ENCODE data around the gene TBC1D17. TPM values are rescaled to one million over a fixed set of nuclear protein-coding genes. Genes with fewer than 3 reads are reported as not detected.

The TBC1D17 gene
- total RNA-seq, 1 donor from 2014 or later = 29.1 TPM

DNA sequence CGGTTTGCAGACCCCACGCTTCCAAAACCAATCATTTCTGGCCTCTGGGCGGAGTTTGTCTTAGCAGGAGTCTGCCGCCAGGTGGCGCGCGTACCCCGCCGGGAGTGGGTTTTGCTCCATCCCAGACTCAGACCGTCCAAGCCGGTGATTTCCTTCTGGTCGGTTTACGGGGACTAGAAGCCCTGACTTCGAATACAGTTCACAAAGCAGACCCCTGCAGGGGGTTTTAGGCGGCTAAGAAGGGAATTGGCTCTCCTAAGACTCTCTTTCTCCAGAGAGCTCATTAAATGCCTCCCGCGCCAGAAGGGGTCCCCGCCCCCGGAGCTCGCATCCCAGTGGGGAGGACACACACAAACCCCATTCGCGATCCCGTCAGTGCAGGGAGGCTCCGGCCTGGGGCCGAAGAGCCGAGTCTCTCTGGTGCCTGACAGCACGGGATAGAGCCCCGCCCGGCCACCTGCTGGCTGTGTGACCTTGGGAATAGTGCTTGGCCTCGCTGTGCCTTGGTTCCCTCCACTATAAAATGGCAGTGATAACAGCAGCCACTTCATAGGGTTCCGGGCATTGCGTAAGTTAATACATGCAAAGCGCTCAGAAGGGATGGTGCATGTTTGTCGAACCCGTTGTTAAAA is 60.4 kb downstream of the TBC1D17 start:
- no peaks in the 10 kb centered on the region for H3K4me1 Mint-ChIP-seq (ENCODE audit: low read depth, unreplicated experiment)
- H3K4me3 Mint-ChIP-seq (ENCODE audit: unreplicated experiment) = peak overlapping the region; percentile 45
- no peak overlapping the region for H3K27ac ChIP-seq (ENCODE audit: low read depth, low read length)
- peaks cover 4% of the 10 kb centered on the region for H3K4me1 ChIP-seq (ENCODE audit: insufficient read depth, low read length)
- no peaks in the 10 kb centered on the region for H4K20me1 ChIP-seq (ENCODE audit: insufficient read depth, low read length)
- H3K27ac Mint-ChIP-seq (ENCODE audit: unreplicated experiment) = no peak overlapping the region
- H3K9me3 ChIP-seq (ENCODE audit: insufficient read depth, low read depth, low read length) = no peaks in the 10 kb centered on the region
- FAIRE-seq (no peak), DNase-seq (ENCODE audit: low read depth) (peak; percentile 17)
- no peak for TF ChIP-seq EZH2 (IDR thresholded peaks at IDR 0.05; ENCODE audit: insufficient read depth, low read length)
- TF ChIP-seq, protein P1, sequence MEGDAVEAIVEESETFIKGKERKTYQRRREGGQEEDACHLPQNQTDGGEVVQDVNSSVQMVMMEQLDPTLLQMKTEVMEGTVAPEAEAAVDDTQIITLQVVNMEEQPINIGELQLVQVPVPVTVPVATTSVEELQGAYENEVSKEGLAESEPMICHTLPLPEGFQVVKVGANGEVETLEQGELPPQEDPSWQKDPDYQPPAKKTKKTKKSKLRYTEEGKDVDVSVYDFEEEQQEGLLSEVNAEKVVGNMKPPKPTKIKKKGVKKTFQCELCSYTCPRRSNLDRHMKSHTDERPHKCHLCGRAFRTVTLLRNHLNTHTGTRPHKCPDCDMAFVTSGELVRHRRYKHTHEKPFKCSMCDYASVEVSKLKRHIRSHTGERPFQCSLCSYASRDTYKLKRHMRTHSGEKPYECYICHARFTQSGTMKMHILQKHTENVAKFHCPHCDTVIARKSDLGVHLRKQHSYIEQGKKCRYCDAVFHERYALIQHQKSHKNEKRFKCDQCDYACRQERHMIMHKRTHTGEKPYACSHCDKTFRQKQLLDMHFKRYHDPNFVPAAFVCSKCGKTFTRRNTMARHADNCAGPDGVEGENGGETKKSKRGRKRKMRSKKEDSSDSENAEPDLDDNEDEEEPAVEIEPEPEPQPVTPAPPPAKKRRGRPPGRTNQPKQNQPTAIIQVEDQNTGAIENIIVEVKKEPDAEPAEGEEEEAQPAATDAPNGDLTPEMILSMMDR (IDR thresholded peaks at IDR 0.05; ENCODE audit: insufficient read depth, low read depth, low read length) = peak; percentile 94
- H3K79me2 ChIP-seq (ENCODE audit: insufficient read depth, low read length) = no peaks in the 10 kb centered on the region
- H2AFZ ChIP-seq (ENCODE audit: low read depth, low read length) = peak overlapping the region; percentile 29
- H3K9ac ChIP-seq (ENCODE audit: low read length) = no peak overlapping the region
- peaks cover 9% of the 10 kb centered on the region for H3K36me3 Mint-ChIP-seq (ENCODE audit: low read depth, unreplicated experiment)
- H3K4me2 ChIP-seq (ENCODE audit: low read length) = peak overlapping the region; percentile 81
- peaks cover 6% of the 10 kb centered on the region for H3K27me3 Mint-ChIP-seq (ENCODE audit: low read depth, unreplicated experiment)
- no peaks in the 10 kb centered on the region for H3K27me3 ChIP-seq (ENCODE audit: insufficient read depth, low read length)
- peak overlapping the region; percentile 29 for H3K4me3 ChIP-seq (ENCODE audit: insufficient read depth, low read depth, low read length)
- peaks cover 2% of the 10 kb centered on the region for H3K9me3 Mint-ChIP-seq (ENCODE audit: unreplicated experiment)
- no peaks in the 10 kb centered on the region for H3K36me3 ChIP-seq (ENCODE audit: insufficient read depth, low read length)

Small RNAs within 50 kb of the gene (microRNA-seq; reads per million reads assigned to microRNA genes)
- gene MIR4749 (12.0 reads per million, percentile 39 among the genes with 10 or more reads in this experiment), gene MIR4750 (6.3 reads per million, percentile 26 among the genes with 10 or more reads in this experiment), gene MIR6800 (8.2 reads per million, percentile 31 among the genes with 10 or more reads in this experiment)

Other genes with a start within 250 kb of the TBC1D17 start
- 94.7 and 104 TPM in 2 replicates for gene RRAS, start 237.6 kb upstream of the TBC1D17 start, total RNA-seq
- gene SCAF1, start 235.5 kb upstream of the TBC1D17 start, total RNA-seq = 105 and 107 TPM in 2 replicates
- 63.0 and 68.1 TPM in 2 replicates for gene IRF3, start 211.8 kb upstream of the TBC1D17 start, total RNA-seq
- 26.6 and 31.5 TPM in 2 replicates for gene BCL2L12, start 211.8 kb upstream of the TBC1D17 start, total RNA-seq
- gene PRMT1, start 200.4 kb upstream of the TBC1D17 start, total RNA-seq = 215 and 235 TPM in 2 replicates
- gene ADM5, start 188.1 kb upstream of the TBC1D17 start, total RNA-seq = 0.65 and 1.6 TPM in 2 replicates
- 33.3 and 33.6 TPM in 2 replicates for gene CPT1C, start 186.6 kb upstream of the TBC1D17 start, total RNA-seq
- not detected in 2 replicates for gene TSKS, start 114.4 kb upstream of the TBC1D17 start, total RNA-seq
- gene AP2A1, start 110.7 kb upstream of the TBC1D17 start, total RNA-seq = 163 and 168 TPM in 2 replicates
- gene FUZ, start 64.4 kb upstream of the TBC1D17 start, total RNA-seq = 8.9 and 9.8 TPM in 2 replicates
- 61.3 and 72.2 TPM in 2 replicates for gene MED25, start 59.4 kb upstream of the TBC1D17 start, total RNA-seq
- 162 and 172 TPM in 2 replicates for gene PTOV1, start 26.5 kb upstream of the TBC1D17 start, total RNA-seq
- 49.1 and 54.8 TPM in 2 replicates for gene PNKP, start 10.1 kb upstream of the TBC1D17 start, total RNA-seq
- 104 and 116 TPM in 2 replicates for gene AKT1S1, start 347 bp upstream of the TBC1D17 start, total RNA-seq
- gene IL4I1, start 19.2 kb downstream of the TBC1D17 start, total RNA-seq = 0.27 and 0.50 TPM in 2 replicates
- gene ATF5, start 51.5 kb downstream of the TBC1D17 start, total RNA-seq = 30.8 and 35.5 TPM in 2 replicates
- 42.7 and 49.5 TPM in 2 replicates for gene NUP62, start 51.8 kb downstream of the TBC1D17 start, total RNA-seq
- gene SIGLEC11, start 83.5 kb downstream of the TBC1D17 start, total RNA-seq = not detected in 2 replicates
- 32.6 and 33.0 TPM in 2 replicates for gene VRK3, start 147.7 kb downstream of the TBC1D17 start, total RNA-seq
- gene ZNF473, start 148.3 kb downstream of the TBC1D17 start, total RNA-seq = 9.7 and 10.2 TPM in 2 replicates